Measurements from ENCODE around the gene TBC1D32. TPM values are rescaled to one million over a fixed set of nuclear protein-coding genes. Genes with fewer than 3 reads are reported as not detected.
"Not testable (repeated sequence)": the region's sequence is repeated elsewhere in the genome, so short reads cannot be mapped to it uniquely, and the experiment has no call there.

The TBC1D32 gene
- total RNA-seq, 1 experiment from 2014 or later: 2.6 TPM

GRCh38 chr6:121223930-121224329 lies 110.3 kb downstream of the TBC1D32 start:
- no peak for DNase-seq (ENCODE audit: low read depth)

DNA sequence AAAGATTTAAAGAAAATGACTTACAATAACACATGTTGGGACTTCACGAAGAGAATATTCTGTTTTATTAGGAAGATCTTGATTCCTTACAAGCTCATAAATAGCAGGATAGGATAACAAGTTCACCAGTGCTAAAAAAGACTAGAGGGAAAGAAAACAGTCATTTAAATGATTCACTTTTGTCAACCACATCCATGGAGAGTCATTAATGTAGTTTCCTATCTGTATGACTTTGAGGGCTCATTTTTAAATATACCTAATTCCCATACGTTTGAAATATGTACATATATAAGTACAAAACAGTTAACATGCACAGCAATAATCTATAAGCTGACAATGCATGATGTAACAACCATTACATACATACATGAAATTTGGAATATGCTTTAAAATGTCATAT lies 111.1 kb downstream of the TBC1D32 start:
- no peak for DNase-seq (ENCODE audit: low read depth)

GRCh38 chr6:121222656-121223055 lies 111.6 kb downstream of the TBC1D32 start:
- DNase-seq (ENCODE audit: low read depth): peak; percentile 35

GRCh38 chr6:121216928-121217327 lies 117.4 kb downstream of the TBC1D32 start:
- DNase-seq (ENCODE audit: low read depth): no peak

GRCh38 chr6:121213341-121213740 lies 120.9 kb downstream of the TBC1D32 start:
- DNase-seq (ENCODE audit: low read depth): not testable (repeated sequence)

DNA sequence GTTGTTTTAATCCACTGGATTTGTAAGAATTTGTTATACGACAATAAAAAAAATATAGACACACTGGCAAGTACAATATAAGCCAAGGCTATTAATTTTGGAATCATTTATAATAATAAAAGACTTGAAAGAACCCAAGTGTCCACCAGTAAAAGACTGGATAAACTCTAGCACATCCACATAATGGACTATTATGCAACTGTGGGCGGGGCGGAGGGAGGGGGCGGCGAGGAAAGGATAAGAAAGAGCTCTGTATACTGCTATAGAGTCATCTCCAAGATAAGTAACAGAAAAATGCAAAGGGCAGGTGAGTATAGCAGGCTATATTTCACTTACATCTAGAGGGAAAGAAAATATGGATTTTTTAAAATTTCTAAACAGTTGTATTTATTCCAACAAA lies 123.3 kb downstream of the TBC1D32 start:
- DNase-seq (ENCODE audit: low read depth): no peak

GRCh38 chr6:121205569-121205968 lies 128.7 kb downstream of the TBC1D32 start:
- no peak for DNase-seq (ENCODE audit: low read depth)

DNA sequence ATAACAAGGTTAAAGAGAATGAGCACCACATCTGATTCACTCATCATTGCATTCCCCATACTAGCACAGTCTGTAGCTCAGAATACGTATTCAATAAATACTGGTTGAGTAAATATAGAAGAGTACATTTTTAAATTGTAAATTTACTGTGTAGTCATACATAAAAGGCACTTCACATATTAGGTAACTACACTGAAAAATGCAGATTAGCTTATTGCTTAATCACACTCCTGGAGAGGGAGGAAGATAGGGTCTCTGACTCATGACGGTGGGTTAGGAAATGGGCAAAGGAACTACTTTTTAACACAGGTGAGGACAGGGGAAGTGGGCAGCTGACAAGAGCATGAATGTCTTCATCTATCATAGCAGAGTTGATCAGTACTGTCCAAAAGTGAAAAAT lies 133.2 kb downstream of the TBC1D32 start:
- no peak for DNase-seq (ENCODE audit: low read depth)

DNA sequence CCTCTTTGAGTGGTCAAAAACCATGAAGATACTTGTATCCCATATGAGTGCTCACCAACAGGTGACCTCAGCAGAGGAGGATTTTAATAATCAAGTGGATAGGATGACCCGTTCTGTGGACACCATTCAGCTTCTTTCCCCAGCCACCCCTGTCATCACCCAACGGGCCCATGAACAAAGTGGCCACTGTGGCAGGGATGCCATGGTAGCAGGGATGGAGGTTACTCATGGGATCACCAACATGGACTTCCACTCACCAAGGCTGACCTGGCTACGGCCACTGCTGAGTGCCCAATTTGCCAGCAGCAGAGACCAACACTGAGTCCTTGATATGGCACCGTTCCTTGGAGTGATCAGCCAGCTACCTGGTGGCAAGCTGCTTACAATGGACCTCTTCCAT lies 138.2 kb downstream of the TBC1D32 start:
- DNase-seq (ENCODE audit: low read depth): not testable (repeated sequence)

GRCh38 chr6:121190122-121190521 lies 144.2 kb downstream of the TBC1D32 start:
- no peak for DNase-seq (ENCODE audit: low read depth)

DNA sequence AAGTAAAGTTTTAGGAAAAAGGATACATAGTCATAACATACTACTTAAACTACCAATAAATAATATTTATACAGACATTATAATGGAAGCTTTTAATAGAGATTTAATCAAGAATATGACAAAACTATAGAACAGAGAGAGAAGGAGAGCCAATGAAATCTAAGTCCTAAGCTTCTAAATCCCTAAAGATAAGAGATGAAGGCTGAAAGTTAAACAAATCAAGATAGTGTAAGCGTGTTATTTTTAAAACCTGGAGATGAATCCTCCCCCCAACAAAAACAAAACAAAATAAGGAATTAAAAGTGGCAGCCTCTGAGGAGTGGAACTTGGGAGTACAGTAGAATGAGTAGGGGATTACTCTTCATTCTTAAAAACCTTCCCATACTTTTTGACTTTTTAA lies 145.9 kb downstream of the TBC1D32 start:
- DNase-seq (ENCODE audit: low read depth): no peak

DNA sequence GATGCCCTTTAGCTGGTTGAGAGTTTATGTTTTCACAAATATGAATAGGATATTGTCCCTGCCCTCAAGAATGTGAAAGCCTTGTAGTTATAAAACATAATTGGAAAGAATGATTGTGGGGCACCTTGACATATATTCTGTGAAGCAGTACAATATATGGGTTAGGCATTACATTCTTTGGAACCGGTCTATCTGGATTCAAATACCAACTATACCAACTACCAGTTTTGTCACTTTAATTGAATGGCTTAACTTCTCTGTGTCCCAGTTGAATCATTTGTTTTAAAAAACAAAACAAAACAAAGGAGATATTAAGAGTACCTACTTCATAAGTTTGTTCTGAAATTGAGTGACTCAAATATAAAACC lies 146.5 kb downstream of the TBC1D32 start:
- no peak for DNase-seq (ENCODE audit: low read depth)

DNA sequence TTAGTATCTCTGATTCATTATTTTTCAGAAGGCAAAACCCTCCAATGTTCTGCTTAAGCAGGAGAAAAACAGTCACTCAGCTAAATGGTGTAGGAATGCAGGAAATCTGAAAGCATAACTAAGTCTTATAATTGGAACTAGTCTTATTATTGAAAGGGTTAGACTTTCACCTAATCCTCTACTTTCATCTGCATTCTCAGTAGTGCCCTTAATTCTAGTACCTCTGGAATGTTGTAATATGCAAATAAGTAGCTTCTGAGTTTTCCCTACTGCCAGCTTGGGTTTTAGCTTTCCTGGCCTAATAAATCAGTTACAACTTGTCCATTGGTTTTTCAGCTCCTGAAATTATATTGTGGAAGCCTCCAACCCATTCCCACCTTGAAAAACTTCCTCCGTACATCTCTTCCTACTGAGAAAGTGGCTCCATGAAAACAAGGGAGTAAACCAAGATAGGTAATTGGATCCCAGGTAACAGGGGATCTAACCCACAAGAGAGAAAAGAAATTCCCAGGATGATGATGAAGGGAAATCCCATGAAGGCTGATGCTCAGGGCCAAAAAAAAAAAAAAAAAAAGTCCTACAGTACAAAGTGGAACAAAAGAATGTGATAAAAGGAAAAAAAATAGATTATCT lies 147.0 kb downstream of the TBC1D32 start:
- DNase-seq (ENCODE audit: low read depth): no peak

DNA sequence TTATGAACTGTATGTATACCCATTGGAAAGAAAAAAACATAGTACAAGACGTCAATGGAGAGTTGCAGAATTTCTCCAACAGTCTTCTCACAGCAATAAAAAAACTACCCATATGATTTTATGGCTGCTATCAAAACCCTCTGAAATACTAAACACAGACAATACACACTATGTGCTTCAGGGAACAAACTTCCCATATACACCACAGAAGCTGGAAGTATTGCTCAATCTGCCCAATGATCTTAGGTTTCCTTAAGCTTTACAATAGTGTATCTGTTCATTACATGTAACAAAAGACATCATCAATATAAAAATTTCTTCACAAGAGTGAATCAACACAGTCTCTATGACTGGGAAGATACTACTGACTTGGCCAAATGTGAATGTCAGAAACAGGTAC lies 150.5 kb downstream of the TBC1D32 start:
- no peak for DNase-seq (ENCODE audit: low read depth)

GRCh38 chr6:121175827-121176226 lies 158.5 kb downstream of the TBC1D32 start:
- no peak for DNase-seq (ENCODE audit: low read depth)

- DNase-seq (ENCODE audit: low read depth): not testable (repeated sequence)
These were observed 161.8 kb downstream of the TBC1D32 start for GRCh38 chr6:121172451-121172850.

- no peak for DNase-seq (ENCODE audit: low read depth)
These were observed 162.4 kb downstream of the TBC1D32 start for GRCh38 chr6:121171879-121172278.

DNA sequence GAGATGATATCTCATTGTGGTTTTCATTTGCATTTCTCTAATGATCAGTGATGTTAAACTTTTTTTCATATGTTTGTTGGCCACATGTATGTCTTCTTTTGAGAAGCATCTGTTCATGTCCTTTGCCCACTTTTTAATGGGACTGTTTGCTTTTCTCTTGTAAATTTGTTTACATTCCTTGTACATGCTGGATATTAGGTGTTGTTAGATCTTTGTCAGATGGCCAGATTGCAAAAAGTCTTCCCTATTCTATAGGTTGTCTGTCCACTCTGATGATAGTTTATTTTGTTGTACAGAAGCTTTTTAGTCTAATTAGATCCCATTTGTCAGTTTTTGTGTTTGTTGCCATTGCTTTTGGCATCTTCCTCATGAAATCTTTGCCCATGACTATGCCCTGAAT lies 172.4 kb downstream of the TBC1D32 start:
- DNase-seq (ENCODE audit: low read depth): no peak

DNA sequence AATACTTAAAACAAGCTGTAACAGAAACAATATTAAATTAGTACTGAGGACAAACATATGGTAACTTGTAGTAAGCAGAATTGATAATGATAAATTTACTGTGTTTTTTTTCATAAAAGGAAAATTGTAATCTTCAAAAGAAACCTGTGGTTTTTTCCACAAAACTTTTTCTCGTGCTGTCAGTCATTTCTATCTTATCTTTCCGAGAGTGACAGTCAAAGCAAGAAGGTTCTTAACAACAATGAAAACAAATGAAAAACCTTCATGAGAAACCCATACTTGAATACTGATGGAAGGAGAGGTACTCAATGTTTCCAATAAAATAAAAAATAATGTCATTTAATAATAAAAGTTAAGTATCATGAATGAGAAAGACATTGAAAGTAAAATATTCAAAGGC lies 174.0 kb downstream of the TBC1D32 start:
- no peak for DNase-seq (ENCODE audit: low read depth)

- no peak for DNase-seq (ENCODE audit: low read depth)
These were observed 175.4 kb downstream of the TBC1D32 start for GRCh38 chr6:121158891-121159290.

DNA sequence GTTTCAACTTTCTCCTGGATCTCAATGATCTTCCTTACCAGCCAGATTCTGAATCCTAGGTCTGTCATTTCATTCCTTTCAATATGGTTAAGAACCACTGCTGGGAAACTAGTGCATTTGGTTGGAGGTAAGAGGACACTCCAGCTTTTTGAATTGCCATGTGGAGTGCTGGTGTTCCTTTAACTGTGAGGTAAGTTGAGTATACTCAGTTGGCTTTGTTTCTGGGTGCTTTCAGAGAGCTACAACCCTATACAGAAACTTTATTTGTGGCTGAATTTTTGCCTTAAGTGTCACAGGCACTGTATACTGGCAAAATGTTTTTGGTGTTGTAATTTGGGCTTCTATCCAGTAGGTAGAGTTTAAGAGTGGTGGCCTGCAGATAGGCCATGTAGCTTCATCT lies 175.8 kb downstream of the TBC1D32 start:
- DNase-seq (ENCODE audit: low read depth): no peak

GRCh38 chr6:121157906-121158305 lies 176.4 kb downstream of the TBC1D32 start:
- DNase-seq (ENCODE audit: low read depth): no peak

DNA sequence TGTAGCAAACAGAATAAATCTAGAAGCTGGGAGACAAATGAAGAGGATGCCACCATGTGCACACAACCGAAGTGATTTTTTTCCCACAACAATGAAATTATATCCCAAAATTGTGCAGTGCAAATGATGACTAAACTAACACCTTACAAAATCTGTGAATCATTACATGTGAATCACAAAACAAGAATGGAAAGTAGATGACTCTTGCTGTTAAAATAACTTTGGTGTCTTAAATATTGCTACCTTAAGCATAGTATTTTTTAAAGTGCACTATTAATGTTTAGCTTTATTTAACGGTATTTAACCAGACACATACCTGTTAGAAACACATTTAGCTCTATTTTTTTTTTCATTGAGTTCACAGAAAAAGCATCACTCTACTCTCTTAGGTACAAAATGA lies 190.8 kb downstream of the TBC1D32 start:
- DNase-seq (ENCODE audit: low read depth): peak; percentile 8

- peak; percentile 78 for DNase-seq (ENCODE audit: low read depth)
These were observed 192.2 kb downstream of the TBC1D32 start for GRCh38 chr6:121142093-121142492.

All from M059J (cell line).